Measurements from ENCODE around the gene UBASH3B. TPM values are rescaled to one million over a fixed set of nuclear protein-coding genes. Genes with fewer than 3 reads are reported as not detected.

UBASH3B gene
- total and polyA plus RNA-seq, 2 of the 13 experiments (the other 11 are each of a cell fraction or from before 2014, with no cell fraction given) = 4.4 to 7.6 TPM

GRCh38 chr11:122656073-122656630 is 630 bp downstream of the UBASH3B start (continued):
- TF ChIP-seq, protein P1, sequence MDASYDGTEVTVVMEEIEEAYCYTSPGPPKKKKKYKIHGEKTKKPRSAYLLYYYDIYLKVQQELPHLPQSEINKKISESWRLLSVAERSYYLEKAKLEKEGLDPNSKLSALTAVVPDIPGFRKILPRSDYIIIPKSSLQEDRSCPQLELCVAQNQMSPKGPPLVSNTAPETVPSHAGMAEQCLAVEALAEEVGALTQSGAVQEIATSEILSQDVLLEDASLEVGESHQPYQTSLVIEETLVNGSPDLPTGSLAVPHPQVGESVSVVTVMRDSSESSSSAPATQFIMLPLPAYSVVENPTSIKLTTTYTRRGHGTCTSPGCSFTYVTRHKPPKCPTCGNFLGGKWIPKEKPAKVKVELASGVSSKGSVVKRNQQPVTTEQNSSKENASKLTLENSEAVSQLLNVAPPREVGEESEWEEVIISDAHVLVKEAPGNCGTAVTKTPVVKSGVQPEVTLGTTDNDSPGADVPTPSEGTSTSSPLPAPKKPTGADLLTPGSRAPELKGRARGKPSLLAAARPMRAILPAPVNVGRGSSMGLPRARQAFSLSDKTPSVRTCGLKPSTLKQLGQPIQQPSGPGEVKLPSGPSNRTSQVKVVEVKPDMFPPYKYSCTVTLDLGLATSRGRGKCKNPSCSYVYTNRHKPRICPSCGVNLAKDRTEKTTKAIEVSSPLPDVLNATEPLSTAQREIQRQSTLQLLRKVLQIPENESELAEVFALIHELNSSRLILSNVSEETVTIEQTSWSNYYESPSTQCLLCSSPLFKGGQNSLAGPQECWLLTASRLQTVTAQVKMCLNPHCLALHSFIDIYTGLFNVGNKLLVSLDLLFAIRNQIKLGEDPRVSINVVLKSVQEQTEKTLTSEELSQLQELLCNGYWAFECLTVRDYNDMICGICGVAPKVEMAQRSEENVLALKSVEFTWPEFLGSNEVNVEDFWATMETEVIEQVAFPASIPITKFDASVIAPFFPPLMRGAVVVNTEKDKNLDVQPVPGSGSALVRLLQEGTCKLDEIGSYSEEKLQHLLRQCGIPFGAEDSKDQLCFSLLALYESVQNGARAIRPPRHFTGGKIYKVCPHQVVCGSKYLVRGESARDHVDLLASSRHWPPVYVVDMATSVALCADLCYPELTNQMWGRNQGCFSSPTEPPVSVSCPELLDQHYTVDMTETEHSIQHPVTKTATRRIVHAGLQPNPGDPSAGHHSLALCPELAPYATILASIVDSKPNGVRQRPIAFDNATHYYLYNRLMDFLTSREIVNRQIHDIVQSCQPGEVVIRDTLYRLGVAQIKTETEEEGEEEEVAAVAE (CRISPR knock-in tag; IDR thresholded peaks at IDR 0.05; ENCODE audit: borderline replicate concordance) = no peak
- TF ChIP-seq PRDM15 (CRISPR knock-in tag; IDR thresholded peaks at IDR 0.05) (no peak), MIER3 (CRISPR knock-in tag; IDR thresholded peaks at IDR 0.05; ENCODE audit: borderline replicate concordance) (no peak), FOXP4 (CRISPR knock-in tag; IDR thresholded peaks at IDR 0.05) (no peak), NFYC (CRISPR knock-in tag; IDR thresholded peaks at IDR 0.05) (no peak), ZBTB42 (CRISPR knock-in tag; IDR thresholded peaks at IDR 0.05) (0 out of 2 replicates have a peak, but pooled peaks have one; percentile 50), MBNL3 (CRISPR knock-in tag; conservative IDR thresholded peaks at IDR 0.05) (no peak), ZNF260 (CRISPR knock-in tag; IDR thresholded peaks at IDR 0.05; ENCODE audit: borderline replicate concordance, low read depth) (no peak), HES4 (CRISPR knock-in tag; IDR thresholded peaks at IDR 0.05; ENCODE audit: borderline replicate concordance) (no peak), ZNF20 (CRISPR knock-in tag; IDR thresholded peaks at IDR 0.05) (no peak), GTF2F1 (IDR thresholded peaks at IDR 0.05; ENCODE audit: low read length) (no peak), BCL6 (CRISPR knock-in tag; IDR thresholded peaks at IDR 0.05) (peak; percentile 51; the same call in 1 of the 2 replicates), TOPORS (CRISPR knock-in tag; IDR thresholded peaks at IDR 0.05) (0 out of 2 replicates have a peak, but pooled peaks have one; percentile 34), SMYD3 (CRISPR knock-in tag; IDR thresholded peaks at IDR 0.05) (no peak)
- TF ChIP-seq, protein P2, sequence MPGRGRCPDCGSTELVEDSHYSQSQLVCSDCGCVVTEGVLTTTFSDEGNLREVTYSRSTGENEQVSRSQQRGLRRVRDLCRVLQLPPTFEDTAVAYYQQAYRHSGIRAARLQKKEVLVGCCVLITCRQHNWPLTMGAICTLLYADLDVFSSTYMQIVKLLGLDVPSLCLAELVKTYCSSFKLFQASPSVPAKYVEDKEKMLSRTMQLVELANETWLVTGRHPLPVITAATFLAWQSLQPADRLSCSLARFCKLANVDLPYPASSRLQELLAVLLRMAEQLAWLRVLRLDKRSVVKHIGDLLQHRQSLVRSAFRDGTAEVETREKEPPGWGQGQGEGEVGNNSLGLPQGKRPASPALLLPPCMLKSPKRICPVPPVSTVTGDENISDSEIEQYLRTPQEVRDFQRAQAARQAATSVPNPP (CRISPR knock-in tag; IDR thresholded peaks at IDR 0.05) = no peak
- TF ChIP-seq, protein P3, sequence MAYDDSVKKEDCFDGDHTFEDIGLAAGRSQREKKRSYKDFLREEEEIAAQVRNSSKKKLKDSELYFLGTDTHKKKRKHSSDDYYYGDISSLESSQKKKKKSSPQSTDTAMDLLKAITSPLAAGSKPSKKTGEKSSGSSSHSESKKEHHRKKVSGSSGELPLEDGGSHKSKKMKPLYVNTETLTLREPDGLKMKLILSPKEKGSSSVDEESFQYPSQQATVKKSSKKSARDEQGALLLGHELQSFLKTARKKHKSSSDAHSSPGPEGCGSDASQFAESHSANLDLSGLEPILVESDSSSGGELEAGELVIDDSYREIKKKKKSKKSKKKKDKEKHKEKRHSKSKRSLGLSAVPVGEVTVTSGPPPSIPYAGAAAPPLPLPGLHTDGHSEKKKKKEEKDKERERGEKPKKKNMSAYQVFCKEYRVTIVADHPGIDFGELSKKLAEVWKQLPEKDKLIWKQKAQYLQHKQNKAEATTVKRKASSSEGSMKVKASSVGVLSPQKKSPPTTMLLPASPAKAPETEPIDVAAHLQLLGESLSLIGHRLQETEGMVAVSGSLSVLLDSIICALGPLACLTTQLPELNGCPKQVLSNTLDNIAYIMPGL (CRISPR knock-in tag; IDR thresholded peaks at IDR 0.05; ENCODE audit: borderline replicate concordance in 1 of 2, low read depth in 1 of 2) = peak in 1 of 2 experiments; percentile 52; a peak in 1 of 4 replicates

Measured in HepG2 (cell line).